SJCRH30 (cell line): ENCODE results near the gene KCNMA1. TPM values are rescaled to one million over a fixed set of nuclear protein-coding genes. Genes with fewer than 3 reads are reported as not detected.

Source experiments
- DNase-seq, 2 experiments: peaks; one replicate each; pipeline ENCODE4 v3.0.0-alpha.2; 2015 to 2020
- H3K27ac ChIP-seq: fragments of 250-450 bp; sonication (Bioruptor Pico); 2 replicates; pipeline ENCODE4 v1.5.1; 2020; ENCODE audit warnings: mild to moderate bottlenecking, moderate library complexity
- H3K27me3 ChIP-seq: fragments of 250-450 bp; sonication (Bioruptor Pico); 2 replicates; pipeline ENCODE4 v1.5.1; 2020; ENCODE audit warnings: mild to moderate bottlenecking, moderate library complexity
- H3K36me3 ChIP-seq: fragments of 250-450 bp; sonication (Bioruptor Pico); 2 replicates; pipeline ENCODE4 v1.5.1; 2020; ENCODE audit warnings: mild to moderate bottlenecking, moderate library complexity
- H3K4me1 ChIP-seq: fragments of 250-450 bp; sonication (Bioruptor Pico); 2 replicates; pipeline ENCODE4 v1.5.1; 2020; ENCODE audit warnings: mild to moderate bottlenecking, moderate library complexity
- H3K4me3 ChIP-seq: fragments of 250-450 bp; sonication (Bioruptor Pico); 2 replicates; pipeline ENCODE4 v1.5.1; 2020; ENCODE audit warnings: mild to moderate bottlenecking, moderate library complexity
- H3K9me3 ChIP-seq: fragments of 250-450 bp; sonication (Bioruptor Pico); replicated peaks from 2 replicates; pipeline ENCODE4 v1.5.1; 2020; ENCODE audit warnings: mild to moderate bottlenecking, moderate library complexity
- total RNA-seq: library from RNA; depleted of rRNA; stranded (reverse); fragments of >200 nt; shearing (Covaris generic); gene quantifications from 2 replicates; pipeline ENCODE4 v1.2.3, GENCODE V29; 2014

KCNMA1 gene
- total RNA-seq, 1 experiment from 2014 or later = 0.69 TPM

- no peaks in the 10 kb centered on the region for H3K9me3 ChIP-seq
- no peak for DNase-seq
- H3K36me3 ChIP-seq = no peaks in the 10 kb centered on the region
- no peaks in the 10 kb centered on the region for H3K4me1 ChIP-seq
- H3K4me3 ChIP-seq = no peak overlapping the region
- H3K27ac ChIP-seq = no peak overlapping the region
- H3K27me3 ChIP-seq = no peaks in the 10 kb centered on the region
Measured at GRCh38 chr10:77208684-77209256, 428.8 kb downstream of the KCNMA1 start.

GRCh38 chr10:77207828-77208185 is 429.8 kb downstream of the KCNMA1 start:
- Histone ChIP-seq H3K27me3 (no peaks in the 10 kb centered on the region), H3K4me1 (no peaks in the 10 kb centered on the region), H3K9me3 (no peaks in the 10 kb centered on the region), H3K36me3 (no peaks in the 10 kb centered on the region), H3K4me3 (no peak overlapping the region), H3K27ac (no peak overlapping the region)
- no peak for DNase-seq

GRCh38 chr10:77207182-77207827 is 430.3 kb downstream of the KCNMA1 start:
- H3K9me3 ChIP-seq = no peaks in the 10 kb centered on the region
- DNase-seq = no peak
- no peak overlapping the region for H3K4me3 ChIP-seq
- no peak overlapping the region for H3K27ac ChIP-seq
- no peaks in the 10 kb centered on the region for H3K4me1 ChIP-seq
- no peaks in the 10 kb centered on the region for H3K36me3 ChIP-seq
- no peaks in the 10 kb centered on the region for H3K27me3 ChIP-seq

- Histone ChIP-seq H3K4me3 (no peak overlapping the region), H3K27me3 (no peaks in the 10 kb centered on the region), H3K9me3 (no peaks in the 10 kb centered on the region)
Measured at GRCh38 chr10:77205135-77205534, 432.5 kb downstream of the KCNMA1 start.

GRCh38 chr10:77204171-77204570 is 433.4 kb downstream of the KCNMA1 start:
- DNase-seq = no peak
- no peak overlapping the region for H3K27ac ChIP-seq
- H3K36me3 ChIP-seq = no peaks in the 10 kb centered on the region; the same call in 1 of the 2 replicates
- no peak overlapping the region for H3K4me3 ChIP-seq
- H3K27me3 ChIP-seq = no peaks in the 10 kb centered on the region
- H3K9me3 ChIP-seq = no peaks in the 10 kb centered on the region
- H3K4me1 ChIP-seq = no peaks in the 10 kb centered on the region

More at GRCh38 chr10:77205135-77205534, 432.5 kb downstream of the KCNMA1 start:
- Histone ChIP-seq H3K36me3 (no peaks in the 10 kb centered on the region), H3K4me1 (no peaks in the 10 kb centered on the region), H3K27ac (no peak overlapping the region)
- no peak for DNase-seq

GRCh38 chr10:77202857-77203256 is 434.8 kb downstream of the KCNMA1 start:
- Histone ChIP-seq H3K27me3 (peaks cover 4% of the 10 kb centered on the region; the same call in 1 of the 2 replicates), H3K36me3 (no peaks in the 10 kb centered on the region; the same call in 1 of the 2 replicates)

GRCh38 chr10:77201135-77202106 is 436.2 kb downstream of the KCNMA1 start:
- H3K36me3 ChIP-seq = no peaks in the 10 kb centered on the region; the same call in 1 of the 2 replicates
- H3K27me3 ChIP-seq = peaks cover 7% of the 10 kb centered on the region; the same call in 1 of the 2 replicates
- no peak overlapping the region for H3K4me3 ChIP-seq
- no peak for DNase-seq
- H3K4me1 ChIP-seq = no peaks in the 10 kb centered on the region
- no peak overlapping the region for H3K27ac ChIP-seq
- no peaks in the 10 kb centered on the region for H3K9me3 ChIP-seq

More at GRCh38 chr10:77202857-77203256, 434.8 kb downstream of the KCNMA1 start:
- no peaks in the 10 kb centered on the region for H3K4me1 ChIP-seq
- H3K27ac ChIP-seq = no peak overlapping the region
- H3K9me3 ChIP-seq = no peaks in the 10 kb centered on the region
- no peak overlapping the region for H3K4me3 ChIP-seq
- DNase-seq = no peak

GRCh38 chr10:77197544-77197943 is 440.1 kb downstream of the KCNMA1 start:
- H3K36me3 ChIP-seq = no peaks in the 10 kb centered on the region; the same call in 1 of the 2 replicates
- H3K9me3 ChIP-seq = no peaks in the 10 kb centered on the region
- DNase-seq = no peak
- H3K27me3 ChIP-seq = peaks cover 12% of the 10 kb centered on the region
- no peak overlapping the region for H3K27ac ChIP-seq
- no peaks in the 10 kb centered on the region for H3K4me1 ChIP-seq
- no peak overlapping the region for H3K4me3 ChIP-seq

- Histone ChIP-seq H3K36me3 (no peaks in the 10 kb centered on the region; the same call in 1 of the 2 replicates), H3K27me3 (peaks cover 12% of the 10 kb centered on the region), H3K4me1 (no peaks in the 10 kb centered on the region), H3K9me3 (no peaks in the 10 kb centered on the region), H3K4me3 (no peak overlapping the region), H3K27ac (no peak overlapping the region)
- no peak for DNase-seq
Measured at GRCh38 chr10:77196614-77197013, 441.0 kb downstream of the KCNMA1 start.

GRCh38 chr10:77195101-77195500 is 442.5 kb downstream of the KCNMA1 start:
- no peak overlapping the region for H3K4me3 ChIP-seq
- no peaks in the 10 kb centered on the region; the same call in 1 of the 2 replicates for H3K36me3 ChIP-seq
- no peaks in the 10 kb centered on the region for H3K4me1 ChIP-seq
- H3K9me3 ChIP-seq = no peaks in the 10 kb centered on the region
- DNase-seq = no peak
- no peak overlapping the region for H3K27ac ChIP-seq
- peaks cover 12% of the 10 kb centered on the region for H3K27me3 ChIP-seq

- Histone ChIP-seq H3K4me3 (no peak overlapping the region), H3K27ac (no peak overlapping the region), H3K36me3 (no peaks in the 10 kb centered on the region), H3K9me3 (no peaks in the 10 kb centered on the region), H3K4me1 (no peaks in the 10 kb centered on the region; the same call in 1 of the 2 replicates), H3K27me3 (peaks cover 10% of the 10 kb centered on the region)
- DNase-seq = no peak
Measured at GRCh38 chr10:77193001-77193400, 444.6 kb downstream of the KCNMA1 start.

- Histone ChIP-seq H3K27me3 (peaks cover 5% of the 10 kb centered on the region), H3K36me3 (no peaks in the 10 kb centered on the region), H3K9me3 (no peaks in the 10 kb centered on the region), H3K4me3 (no peak overlapping the region), H3K27ac (no peak overlapping the region), H3K4me1 (no peaks in the 10 kb centered on the region; the same call in 1 of the 2 replicates)
- DNase-seq = no peak
Measured at GRCh38 chr10:77192402-77192801, 445.2 kb downstream of the KCNMA1 start.

- H3K4me1 ChIP-seq = no peaks in the 10 kb centered on the region; the same call in 1 of the 2 replicates
- no peak overlapping the region for H3K4me3 ChIP-seq
- no peaks in the 10 kb centered on the region for H3K9me3 ChIP-seq
- no peak overlapping the region for H3K27ac ChIP-seq
- peaks cover 5% of the 10 kb centered on the region; the same call in 1 of the 2 replicates for H3K27me3 ChIP-seq
- H3K36me3 ChIP-seq = no peaks in the 10 kb centered on the region
- DNase-seq = no peak
Measured at GRCh38 chr10:77191324-77192049, 446.1 kb downstream of the KCNMA1 start.

GRCh38 chr10:77190291-77190690 is 447.3 kb downstream of the KCNMA1 start:
- Histone ChIP-seq H3K36me3 (no peaks in the 10 kb centered on the region), H3K4me1 (no peaks in the 10 kb centered on the region; the same call in 1 of the 2 replicates), H3K4me3 (no peak overlapping the region), H3K27ac (no peak overlapping the region), H3K27me3 (0 out of 2 replicates have a peak, but pooled peaks cover 4% of the 10 kb centered on the region), H3K9me3 (no peaks in the 10 kb centered on the region)
- DNase-seq = no peak
